ENCODE data around the gene PROB1. TPM values are rescaled to one million over a fixed set of nuclear protein-coding genes. Genes with fewer than 3 reads are reported as not detected.
"Not testable (repeated sequence)": the region's sequence is repeated elsewhere in the genome, so short reads cannot be mapped to it uniquely, and the experiment has no call there.

Gene PROB1
- total RNA-seq, 2 experiments from 2014 or later, result 5.2 to 6.2 TPM

DNA sequence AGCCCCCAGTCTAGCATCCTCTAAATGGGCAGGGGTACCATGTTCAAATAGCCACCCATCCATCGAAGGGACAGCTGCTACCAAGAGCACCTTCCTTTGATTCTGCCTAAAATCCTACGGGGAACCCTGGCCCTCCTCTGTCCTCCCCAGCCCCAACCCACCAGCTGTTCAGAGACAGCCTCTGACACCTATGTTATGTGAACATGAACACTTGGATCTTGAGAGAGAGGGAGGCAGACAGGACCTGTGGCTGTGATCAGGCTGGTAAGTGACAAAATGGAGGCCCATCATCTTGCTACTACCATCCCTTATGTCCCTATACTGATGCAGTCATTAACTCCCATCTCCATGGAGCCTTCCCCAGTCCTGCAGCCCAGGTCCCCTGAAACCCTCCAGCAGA is 20.0 kb downstream of the PROB1 start:
- DNase-seq, result no peak
- ChIA-PET POLR2A (interaction anchor here (1.7 kb wide), 1 partner anchor 16 kb away, joined by 5 read pairs; no protein-coding TSS in a partner anchor), CTCF (interaction anchor here (0.8 kb wide), 1 partner anchor 81 kb away, joined by 3 read pairs; no protein-coding TSS in a partner anchor)
- no peak overlapping the region for H3K4me3 Mint-ChIP-seq
- no peaks in the 10 kb centered on the region for H3K9me3 Mint-ChIP-seq (ENCODE audit: insufficient read depth)
- H3K4me1 Mint-ChIP-seq (ENCODE audit: low read depth), result peaks cover 26% of the 10 kb centered on the region
- H3K36me3 Mint-ChIP-seq (ENCODE audit: low read depth), result peaks cover 23% of the 10 kb centered on the region
- no peak for ATAC-seq
- no peaks in the 10 kb centered on the region for H3K27me3 Mint-ChIP-seq (ENCODE audit: low read depth)
- H3K27ac Mint-ChIP-seq, result no peak overlapping the region

DNA sequence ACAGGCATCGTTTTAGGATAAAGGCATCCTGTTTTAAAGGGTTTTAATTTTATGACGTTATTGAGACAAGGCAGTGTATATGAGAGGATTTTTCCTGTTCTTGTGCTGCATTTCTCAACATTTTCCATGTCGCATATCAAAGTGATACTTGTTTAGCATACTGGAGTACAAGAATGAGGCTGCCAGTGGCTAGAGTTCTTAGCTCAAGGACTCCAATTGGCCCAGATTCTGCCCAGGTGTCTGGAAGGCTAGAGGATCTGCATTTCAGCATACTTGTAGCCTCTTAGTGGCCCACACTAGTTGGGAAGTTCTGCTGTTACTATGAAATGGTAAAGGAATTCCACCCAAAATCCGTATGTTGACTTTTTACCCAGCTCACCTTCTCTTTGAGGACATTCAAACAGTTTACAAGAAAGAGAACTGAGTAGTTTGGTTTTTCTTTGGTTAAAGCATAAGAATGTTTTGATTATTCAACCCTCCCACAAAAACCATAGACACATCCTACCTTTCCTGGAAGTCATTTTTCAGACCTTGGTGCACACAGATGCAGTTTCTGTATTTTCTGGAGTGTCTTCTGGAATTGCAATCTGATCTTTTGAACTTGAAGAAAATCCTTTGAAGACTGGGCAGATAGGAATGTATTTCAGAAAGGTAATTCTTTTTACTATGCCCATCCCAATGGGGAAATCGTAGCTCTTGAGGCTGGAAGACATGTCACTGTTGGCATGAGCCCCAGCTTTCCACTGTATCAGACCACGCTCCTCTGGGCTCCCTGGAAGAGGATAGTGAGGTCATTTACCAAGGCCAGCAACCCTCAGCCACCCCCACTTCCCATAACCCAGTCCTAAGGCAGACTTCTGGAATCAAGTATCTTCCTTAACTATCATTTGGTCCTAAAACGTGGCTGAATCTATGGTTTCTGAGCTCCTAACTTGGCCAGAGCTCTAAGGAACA is 23.1 kb downstream of the PROB1 start:
- POLR2A ChIA-PET, result interaction anchor here (1.0 kb wide), 1 partner anchor 15 kb away, joined by 3 read pairs; no protein-coding TSS in a partner anchor
- CTCF ChIA-PET, result interaction anchor here (0.9 to 2.2 kb wide), 5 partner anchors 16 to 109 kb away, joined by 3 to 7 read pairs (median 3); partner anchors contain the start of gene PAIP2
- peak; percentile 41 for ATAC-seq
- no peak for DNase-seq
- H3K4me1 Mint-ChIP-seq (ENCODE audit: low read depth), result peaks cover 24% of the 10 kb centered on the region
- no peaks in the 10 kb centered on the region for H3K9me3 Mint-ChIP-seq (ENCODE audit: insufficient read depth)
- H3K27ac Mint-ChIP-seq, result peak overlapping the region; percentile 58
- H3K4me3 Mint-ChIP-seq, result no peak overlapping the region
- no peaks in the 10 kb centered on the region for H3K27me3 Mint-ChIP-seq (ENCODE audit: low read depth)
- H3K36me3 Mint-ChIP-seq (ENCODE audit: low read depth), result peaks cover 32% of the 10 kb centered on the region

DNA sequence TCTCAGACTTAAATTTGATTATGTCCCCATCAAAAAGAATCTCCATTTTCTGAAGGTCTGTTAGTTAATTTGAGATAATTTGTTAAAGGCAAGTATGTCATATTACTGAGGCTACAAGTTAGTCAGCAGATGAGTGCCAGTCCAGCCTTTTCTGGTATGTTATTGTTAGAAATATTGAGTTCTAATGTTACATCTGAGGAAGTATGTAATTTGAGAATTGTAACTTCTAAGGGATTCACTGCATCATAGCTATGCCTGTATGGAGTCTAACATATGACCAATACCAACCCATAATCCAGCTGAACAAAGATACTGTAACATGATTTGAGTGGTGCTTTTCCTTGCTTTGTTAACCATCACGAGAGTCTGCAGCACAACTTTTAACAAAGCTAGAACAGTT is 25.7 kb downstream of the PROB1 start:
- Mint-ChIP-seq H3K27ac (no peak overlapping the region), H3K27me3 (ENCODE audit: low read depth) (no peaks in the 10 kb centered on the region), H3K4me1 (ENCODE audit: low read depth) (peaks cover 24% of the 10 kb centered on the region), H3K4me3 (no peak overlapping the region), H3K9me3 (ENCODE audit: insufficient read depth) (no peaks in the 10 kb centered on the region), H3K36me3 (ENCODE audit: low read depth) (peaks cover 42% of the 10 kb centered on the region)
- DNase-seq (no peak), ATAC-seq (no peak)
- ChIA-PET CTCF (interaction anchor here (0.7 to 2.5 kb wide), 11 partner anchors 9 to 580 kb away, joined by 3 to 12 read pairs (median 3); partner anchors contain the start of genes MZB1 and PAIP2), POLR2A (interaction anchor here (1.0 kb wide), 1 partner anchor 22 kb away, joined by 6 read pairs; no protein-coding TSS in a partner anchor)

DNA sequence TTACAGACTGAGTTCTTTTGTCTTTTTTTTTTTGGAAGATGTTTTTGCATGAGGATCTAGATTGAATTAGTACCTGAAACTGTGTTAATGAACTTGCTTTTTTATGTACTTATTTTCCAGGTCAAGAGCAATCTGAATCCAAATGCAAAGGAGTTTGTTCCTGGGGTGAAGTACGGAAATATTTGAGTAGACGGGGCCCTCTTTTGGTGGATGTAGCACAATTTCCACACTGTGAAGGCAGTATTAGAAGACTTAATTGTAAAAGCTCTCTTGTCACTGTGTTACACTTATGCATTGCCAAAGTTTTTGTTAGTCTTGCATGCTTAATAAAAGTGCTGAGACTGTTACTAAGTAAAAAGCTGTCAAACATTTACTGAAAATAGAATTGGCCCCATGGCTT is 26.3 kb downstream of the PROB1 start:
- peaks cover 24% of the 10 kb centered on the region for H3K4me1 Mint-ChIP-seq (ENCODE audit: low read depth)
- POLR2A ChIA-PET, result no interaction called here
- no peak overlapping the region for H3K27ac Mint-ChIP-seq
- no peaks in the 10 kb centered on the region for H3K9me3 Mint-ChIP-seq (ENCODE audit: insufficient read depth)
- CTCF ChIA-PET, result interaction anchor here (0.7 to 2.5 kb wide), 9 partner anchors 8 to 579 kb away, joined by 3 to 12 read pairs (median 3); partner anchors contain the start of genes MZB1 and PAIP2
- H3K36me3 Mint-ChIP-seq (ENCODE audit: low read depth), result peaks cover 45% of the 10 kb centered on the region
- no peak for DNase-seq
- H3K4me3 Mint-ChIP-seq, result no peak overlapping the region
- no peak for ATAC-seq
- no peaks in the 10 kb centered on the region for H3K27me3 Mint-ChIP-seq (ENCODE audit: low read depth)

DNA sequence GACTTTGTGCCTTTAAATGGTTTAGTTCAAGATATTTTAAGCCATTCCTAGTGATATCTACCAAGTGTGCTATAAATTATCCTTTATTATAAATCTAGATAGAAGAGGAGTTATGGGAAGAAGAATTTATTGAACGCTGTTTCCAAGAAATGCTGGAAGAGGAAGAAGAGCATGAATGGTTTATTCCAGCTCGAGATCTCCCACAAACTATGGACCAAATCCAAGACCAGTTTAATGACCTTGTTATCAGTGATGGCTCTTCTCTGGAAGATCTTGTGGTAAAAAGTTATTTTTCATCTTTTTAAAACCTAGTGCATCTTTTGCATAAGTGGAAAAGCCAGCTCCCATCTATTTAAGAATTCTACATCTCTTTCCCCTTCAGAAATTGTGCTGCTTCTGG is 30.4 kb downstream of the PROB1 start:
- Mint-ChIP-seq H3K9me3 (ENCODE audit: insufficient read depth) (no peaks in the 10 kb centered on the region), H3K36me3 (ENCODE audit: low read depth) (peaks cover 46% of the 10 kb centered on the region)
- ATAC-seq, result no peak

DNA sequence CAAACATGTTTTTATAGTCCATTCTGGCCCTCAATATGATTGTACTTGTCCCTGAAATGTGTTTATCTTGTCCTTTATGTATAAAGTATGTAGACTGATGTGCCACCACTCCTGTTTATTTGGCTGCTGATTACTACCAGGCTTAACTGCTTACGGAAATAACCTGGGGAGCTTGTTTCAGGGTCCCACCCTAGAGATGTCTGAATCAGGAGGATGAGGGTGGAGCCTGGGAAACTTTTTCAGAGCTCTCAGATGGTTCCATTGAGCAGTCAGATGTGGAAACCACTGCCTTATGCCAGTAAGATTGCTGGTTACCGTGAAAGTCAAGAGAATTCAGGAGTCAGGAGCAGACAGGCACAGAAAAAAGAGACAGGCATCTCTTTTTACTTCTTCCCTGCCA is 31.0 kb downstream of the PROB1 start:
- Mint-ChIP-seq H3K9me3 (ENCODE audit: insufficient read depth) (no peaks in the 10 kb centered on the region), H3K4me3 (no peak overlapping the region), H3K36me3 (ENCODE audit: low read depth) (peaks cover 44% of the 10 kb centered on the region), H3K27me3 (ENCODE audit: low read depth) (no peaks in the 10 kb centered on the region), H3K27ac (no peak overlapping the region), H3K4me1 (ENCODE audit: low read depth) (peaks cover 2% of the 10 kb centered on the region)
- ATAC-seq, result no peak
- CTCF ChIA-PET, result interaction anchor here (1.2 kb wide), 1 partner anchor 27 kb away, joined by 4 read pairs; no protein-coding TSS in a partner anchor
- POLR2A ChIA-PET, result no interaction called here
- DNase-seq, result no peak

More for the DNA sequence above, 30.4 kb downstream of the PROB1 start:
- Mint-ChIP-seq H3K4me3 (no peak overlapping the region), H3K27me3 (ENCODE audit: low read depth) (no peaks in the 10 kb centered on the region), H3K27ac (no peak overlapping the region), H3K4me1 (ENCODE audit: low read depth) (peaks cover 2% of the 10 kb centered on the region)
- CTCF ChIA-PET, result no interaction called here
- POLR2A ChIA-PET, result interaction anchor here (1.4 kb wide), 1 partner anchor 9 kb away, joined by 3 read pairs; no protein-coding TSS in a partner anchor
- DNase-seq, result no peak

DNA sequence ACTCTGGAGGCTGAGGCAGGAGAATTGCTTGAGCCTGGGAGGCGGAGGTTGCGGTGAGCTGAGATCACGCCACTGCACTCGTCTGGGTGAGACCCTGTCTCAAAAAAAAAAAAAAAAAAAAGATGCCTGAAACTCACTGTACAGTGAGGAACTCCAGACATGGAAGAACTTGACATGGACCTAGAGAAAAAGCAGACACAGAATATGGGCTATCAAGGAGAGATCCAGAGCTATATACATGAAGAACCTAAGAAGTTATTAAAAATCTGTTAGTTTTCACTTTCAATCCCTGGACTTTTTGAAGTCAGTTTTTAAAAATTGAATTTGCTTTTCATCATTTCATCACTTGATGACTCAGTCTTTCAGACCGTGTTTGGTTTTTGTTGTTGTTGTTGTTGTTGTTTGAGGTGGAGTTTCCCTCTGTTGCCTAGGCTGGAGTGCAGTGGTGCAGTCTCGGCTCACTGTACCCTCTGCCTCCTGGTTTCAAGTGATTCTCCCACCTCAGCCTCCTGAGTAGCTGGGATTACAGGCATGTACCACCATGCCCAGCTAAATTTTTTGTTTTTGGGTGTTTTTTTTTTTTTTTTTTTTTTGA is 33.0 kb downstream of the PROB1 start:
- Mint-ChIP-seq H3K4me1 (ENCODE audit: low read depth) (peaks cover 4% of the 10 kb centered on the region), H3K27me3 (ENCODE audit: low read depth) (no peaks in the 10 kb centered on the region), H3K4me3 (no peak overlapping the region), H3K27ac (no peak overlapping the region), H3K9me3 (ENCODE audit: insufficient read depth) (no peaks in the 10 kb centered on the region), H3K36me3 (ENCODE audit: low read depth) (peaks cover 53% of the 10 kb centered on the region)
- no peak for ATAC-seq
- POLR2A ChIA-PET, result no interaction called here
- DNase-seq, result no peak
- CTCF ChIA-PET, result interaction anchor here (1.3 kb wide), 1 partner anchor 111 kb away, joined by 4 read pairs; no protein-coding TSS in a partner anchor

DNA sequence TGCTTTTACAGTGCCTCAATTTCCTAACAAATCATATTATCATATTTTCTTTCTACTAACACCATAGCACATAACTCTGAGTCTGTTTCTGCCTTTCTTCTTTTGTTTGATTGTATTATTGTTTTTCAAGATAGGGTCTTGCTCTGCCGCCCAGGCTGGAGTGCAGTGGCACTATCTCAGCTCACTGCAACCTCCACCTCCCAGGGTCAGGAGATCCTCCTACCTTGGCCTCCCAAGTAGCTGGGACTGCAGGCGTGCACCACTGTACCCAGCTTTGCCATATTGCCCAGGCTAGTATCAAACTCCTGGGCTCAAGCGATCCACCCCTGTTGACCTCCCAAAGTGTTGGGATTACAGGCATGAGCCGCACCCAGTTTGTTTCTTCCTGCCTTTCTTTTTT is 34.5 kb downstream of the PROB1 start:
- Mint-ChIP-seq H3K36me3 (ENCODE audit: low read depth) (peaks cover 46% of the 10 kb centered on the region), H3K9me3 (ENCODE audit: insufficient read depth) (no peaks in the 10 kb centered on the region), H3K4me1 (ENCODE audit: low read depth) (peaks cover 5% of the 10 kb centered on the region), H3K4me3 (no peak overlapping the region), H3K27ac (no peak overlapping the region), H3K27me3 (ENCODE audit: low read depth) (no peaks in the 10 kb centered on the region)
- DNase-seq (no peak), ATAC-seq (no peak)
- CTCF ChIA-PET, result interaction anchor here (1.0 kb wide), 1 partner anchor 9 kb away, joined by 4 read pairs; no protein-coding TSS in a partner anchor
- POLR2A ChIA-PET, result no interaction called here

DNA sequence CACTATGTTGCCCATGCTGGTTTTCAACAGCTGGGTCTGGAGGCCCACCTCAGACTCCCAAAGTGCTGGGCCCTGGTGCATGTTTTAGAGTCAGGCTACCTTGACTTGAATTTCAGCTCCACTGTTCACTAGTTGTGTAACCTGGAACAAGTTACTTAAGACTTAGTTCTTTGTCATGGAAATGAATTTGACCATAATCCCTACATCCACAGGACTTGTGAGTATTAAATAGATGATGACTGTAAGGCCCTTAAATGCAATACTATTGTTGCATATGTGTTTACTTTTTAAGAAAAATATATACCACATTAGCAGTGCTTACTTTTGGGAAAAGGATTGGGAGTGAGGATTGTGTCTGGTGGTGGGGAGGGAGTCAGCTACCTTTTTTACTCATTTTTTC is 36.8 kb downstream of the PROB1 start:
- ATAC-seq (no peak), DNase-seq (no peak)
- no peaks in the 10 kb centered on the region for H3K27me3 Mint-ChIP-seq (ENCODE audit: low read depth)
- peaks cover 40% of the 10 kb centered on the region for H3K36me3 Mint-ChIP-seq (ENCODE audit: low read depth)
- no peak overlapping the region for H3K4me3 Mint-ChIP-seq
- ChIA-PET CTCF (interaction anchor here (0.7 kb wide), 1 partner anchor 62 kb away, joined by 3 read pairs; no protein-coding TSS in a partner anchor), POLR2A (interaction anchor here (1.8 kb wide), 1 partner anchor 16 kb away, joined by 4 read pairs; the partner anchor contains the start of gene PAIP2)
- H3K4me1 Mint-ChIP-seq (ENCODE audit: low read depth), result peaks cover 5% of the 10 kb centered on the region
- no peaks in the 10 kb centered on the region for H3K9me3 Mint-ChIP-seq (ENCODE audit: insufficient read depth)
- no peak overlapping the region for H3K27ac Mint-ChIP-seq

DNA sequence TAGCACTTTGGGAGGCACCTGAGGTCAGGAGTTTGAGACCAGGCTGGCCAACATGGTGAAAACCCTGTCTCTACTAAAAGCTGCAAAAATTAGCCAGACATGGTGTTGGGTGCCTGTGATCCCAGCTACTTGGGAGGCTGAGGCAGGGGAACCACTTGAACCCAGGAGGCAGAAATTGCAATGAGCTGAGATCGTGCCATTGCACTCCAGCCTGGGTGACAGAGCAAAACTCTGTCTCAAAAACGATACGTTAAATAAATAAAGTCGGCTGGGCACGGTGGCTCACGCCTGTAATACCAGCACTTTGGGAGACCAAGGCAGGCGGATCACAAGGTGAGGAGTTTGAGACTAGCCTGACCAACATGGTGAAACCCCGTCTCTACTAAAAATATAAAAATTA is 39.0 kb downstream of the PROB1 start:
- H3K4me1 Mint-ChIP-seq (ENCODE audit: low read depth); H3K9me3 Mint-ChIP-seq (ENCODE audit: insufficient read depth); ATAC-seq; H3K27ac Mint-ChIP-seq; H3K4me3 Mint-ChIP-seq; CTCF ChIA-PET; DNase-seq; H3K27me3 Mint-ChIP-seq (ENCODE audit: low read depth): not testable (repeated sequence)
- POLR2A ChIA-PET, result interaction anchor here (0.6 kb wide), 1 partner anchor 92 kb away, joined by 3 read pairs; no protein-coding TSS in a partner anchor
- peaks cover 38% of the 10 kb centered on the region for H3K36me3 Mint-ChIP-seq (ENCODE audit: low read depth)

DNA sequence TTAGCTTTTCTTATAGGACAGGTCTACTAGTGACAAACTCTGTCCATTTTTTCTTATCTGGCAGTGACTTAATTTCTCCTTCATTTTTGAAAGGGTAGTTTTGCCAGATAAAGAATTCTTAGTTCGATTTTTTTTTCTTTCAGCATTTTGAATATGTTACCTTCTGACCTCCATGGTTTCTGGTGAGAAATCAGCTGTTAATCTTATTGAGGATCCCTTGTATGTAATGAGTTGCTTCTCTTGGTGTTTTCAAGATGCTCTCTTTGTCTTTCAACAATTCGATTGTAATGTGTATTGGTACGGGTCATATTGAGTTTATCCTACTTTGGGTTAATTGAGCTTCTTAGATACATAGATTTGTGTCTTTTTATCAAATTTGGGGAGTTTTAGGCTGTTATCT is 40.7 kb downstream of the PROB1 start:
- H3K36me3 Mint-ChIP-seq (ENCODE audit: low read depth), result peaks cover 33% of the 10 kb centered on the region
- POLR2A ChIA-PET, result no interaction called here
- no peak overlapping the region for H3K4me3 Mint-ChIP-seq
- no peak for DNase-seq
- no peak overlapping the region for H3K27ac Mint-ChIP-seq
- H3K4me1 Mint-ChIP-seq (ENCODE audit: low read depth), result peaks cover 5% of the 10 kb centered on the region
- no peaks in the 10 kb centered on the region for H3K9me3 Mint-ChIP-seq (ENCODE audit: insufficient read depth)
- no peaks in the 10 kb centered on the region for H3K27me3 Mint-ChIP-seq (ENCODE audit: low read depth)
- no peak for ATAC-seq
- CTCF ChIA-PET, result interaction anchor here (1.8 to 2.1 kb wide), 2 partner anchors 13 to 18 kb away, joined by 7 to 10 read pairs; partner anchors contain the start of gene PAIP2

All from activated CD8-positive, alpha-beta T cell treated with anti-CD3 and anti-CD28 coated beads, Interleukin-2, amount 10 ng/mL, durations not matched to agents 7 days and 5 days (primary cell).